Type B pancreatic cell (in vitro differentiated cells): Measurements from ENCODE around the gene RGS7BP. TPM values are rescaled to one million over a fixed set of nuclear protein-coding genes. Genes with fewer than 3 reads are reported as not detected.

Experiments used
- DNase-seq: peaks from one replicate; pipeline ENCODE4 v3.0.0; 2021; ENCODE audit warnings: mixed read lengths; ENCODE audit not compliant: unreplicated experiment; ENCODE audit errors: extremely low spot score
- H3K27ac Mint-ChIP-seq: 2 replicates; pipeline ENCODE4 v1.8.0; 2021; ENCODE audit warnings: mild to moderate bottlenecking, mixed read lengths
- H3K27me3 Mint-ChIP-seq: 2 replicates; pipeline ENCODE4 v1.8.0; 2021; ENCODE audit warnings: mixed read lengths
- H3K36me3 Mint-ChIP-seq: 2 replicates; pipeline ENCODE4 v1.8.0; 2021; ENCODE audit warnings: mixed read lengths
- H3K4me1 Mint-ChIP-seq: one replicate; pipeline ENCODE4 v1.8.0; 2021; ENCODE audit warnings: mixed read lengths; ENCODE audit not compliant: unreplicated experiment
- H3K4me3 Mint-ChIP-seq: 2 replicates; pipeline ENCODE4 v1.8.0; 2021; ENCODE audit warnings: mild to moderate bottlenecking, mixed read lengths
- H3K9me3 Mint-ChIP-seq: 2 replicates; pipeline ENCODE4 v1.8.0; 2021; ENCODE audit warnings: mixed read lengths
- CTCF ChIP-seq: fragments of 200-600 bp; sonication (generic); conservative IDR thresholded peaks from 2 replicates; pipeline ENCODE4 v1.5.0; 2021; ENCODE audit warnings: antibody characterized with exemption, mild to moderate bottlenecking
- total RNA-seq: library from RNA; stranded (reverse); gene quantifications from 2 replicates; pipeline ENCODE4 v1.2.1, GENCODE V29; 2021; ENCODE audit warnings: low replicate concordance

RGS7BP gene
- total RNA-seq, 1 donor from 2014 or later = 2.0 TPM

DNA sequence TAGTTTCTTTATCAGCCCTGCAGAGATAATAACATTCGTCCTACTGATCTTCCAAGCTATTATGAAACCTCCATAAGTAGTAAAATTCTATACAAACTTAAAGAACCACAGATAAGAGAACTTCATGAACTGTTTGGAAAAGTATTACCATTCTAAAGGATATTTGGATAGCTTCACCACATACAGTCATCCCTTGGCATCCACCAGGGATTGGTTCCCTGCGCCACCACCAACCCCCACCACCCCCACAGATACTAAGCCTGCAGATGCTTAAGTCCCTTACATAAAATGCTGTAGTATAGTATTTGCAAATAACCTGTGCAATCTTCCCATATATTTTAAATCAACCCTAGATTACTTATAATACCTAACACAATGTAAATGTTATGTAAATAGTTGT lies 123.1 kb downstream of the RGS7BP start:
- Mint-ChIP-seq H3K27ac (no peak overlapping the region), H3K4me3 (no peak overlapping the region), H3K36me3 (no peaks in the 10 kb centered on the region), H3K4me1 (no peaks in the 10 kb centered on the region), H3K9me3 (no peaks in the 10 kb centered on the region), H3K27me3 (peaks cover 6% of the 10 kb centered on the region)
- DNase-seq = no peak
- TF ChIP-seq CTCF = no peak

- Mint-ChIP-seq H3K4me3 (no peak overlapping the region), H3K27me3 (no peaks in the 10 kb centered on the region), H3K9me3 (no peaks in the 10 kb centered on the region), H3K36me3 (no peaks in the 10 kb centered on the region), H3K27ac (no peak overlapping the region), H3K4me1 (no peaks in the 10 kb centered on the region)
- DNase-seq = no peak
- TF ChIP-seq CTCF = no peak
Measured at GRCh38 chr5:64629841-64630240, 124.0 kb downstream of the RGS7BP start.

DNA sequence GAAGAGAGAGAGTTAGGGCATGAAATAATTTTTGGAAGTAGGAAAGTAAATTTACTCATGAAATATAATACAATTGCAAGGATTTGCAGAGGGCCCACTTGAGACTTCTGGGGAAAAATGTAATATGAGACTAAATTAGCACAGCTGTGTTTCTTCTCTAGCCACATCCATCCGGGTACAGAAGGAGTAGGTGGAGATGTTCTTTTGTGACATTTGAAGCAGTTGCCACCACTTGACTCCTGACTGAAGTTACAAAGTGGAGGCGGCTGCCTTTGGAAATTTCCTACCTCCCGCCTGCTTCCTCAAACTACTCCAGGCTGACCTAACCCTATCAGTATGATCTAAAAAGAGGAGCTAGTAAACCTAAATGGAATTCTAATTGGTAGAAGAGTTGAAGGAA lies 126.4 kb downstream of the RGS7BP start:
- Mint-ChIP-seq H3K9me3 (no peaks in the 10 kb centered on the region), H3K27ac (no peak overlapping the region), H3K36me3 (no peaks in the 10 kb centered on the region), H3K4me1 (no peaks in the 10 kb centered on the region), H3K4me3 (no peak overlapping the region), H3K27me3 (peaks cover 7% of the 10 kb centered on the region)
- DNase-seq = no peak
- no peak for TF ChIP-seq CTCF

GRCh38 chr5:64634997-64635686 lies 129.3 kb downstream of the RGS7BP start:
- Mint-ChIP-seq H3K27ac (no peak overlapping the region), H3K4me1 (no peaks in the 10 kb centered on the region), H3K4me3 (no peak overlapping the region), H3K27me3 (peaks cover 13% of the 10 kb centered on the region), H3K36me3 (no peaks in the 10 kb centered on the region), H3K9me3 (no peaks in the 10 kb centered on the region)
- TF ChIP-seq CTCF = peak; percentile 94
- no peak for DNase-seq

- H3K9me3 Mint-ChIP-seq = no peaks in the 10 kb centered on the region
- H3K4me3 Mint-ChIP-seq = no peak overlapping the region
- H3K36me3 Mint-ChIP-seq = no peaks in the 10 kb centered on the region
- DNase-seq = no peak
- TF ChIP-seq CTCF = no peak
- peaks cover 13% of the 10 kb centered on the region for H3K27me3 Mint-ChIP-seq
- H3K4me1 Mint-ChIP-seq = no peaks in the 10 kb centered on the region
- H3K27ac Mint-ChIP-seq = no peak overlapping the region
Measured at GRCh38 chr5:64637144-64637543, 131.3 kb downstream of the RGS7BP start.
